ENCODE data around the gene STAG3. TPM values are rescaled to one million over a fixed set of nuclear protein-coding genes. Genes with fewer than 3 reads are reported as not detected.

Gene STAG3
- total RNA-seq, 1 experiment from 2014 or later, result 3.1 TPM

- TF ChIP-seq CTCF (conservative IDR thresholded peaks at IDR 0.05), result peak; percentile 53
- Histone ChIP-seq H2BK15ac (ENCODE audit: low read depth, low read length) (no peak overlapping the region), H3K4ac (ENCODE audit: low read depth, low read length) (no peak overlapping the region), H3K14ac (ENCODE audit: insufficient read depth, low read length) (no peak overlapping the region), H3K23me2 (ENCODE audit: insufficient read length, low read depth, low read length, poor library complexity, severe bottlenecking) (no peaks in the 10 kb centered on the region), H3K23ac (ENCODE audit: insufficient read length, low read depth, low read length) (no peak overlapping the region), H3K9me3 (ENCODE audit: control insufficient read depth, low read depth, low read length) (no peaks in the 10 kb centered on the region), H2BK12ac (ENCODE audit: insufficient read length, low read depth, low read length) (no peak overlapping the region), H2AK5ac (ENCODE audit: insufficient read length, low read length) (no peak overlapping the region), H3K79me2 (ENCODE audit: insufficient read depth, low read length) (no peaks in the 10 kb centered on the region), H3K4me2 (ENCODE audit: insufficient read depth, insufficient read length, low read length) (no peak overlapping the region), H3T11ph (ENCODE audit: low read length) (no peak overlapping the region), H2BK5ac (ENCODE audit: insufficient read length, low read length) (no peak overlapping the region), H2AFZ (ENCODE audit: low read length) (no peak overlapping the region), H4K5ac (ENCODE audit: insufficient read length, low read depth, low read length) (no peak overlapping the region), H3K56ac (ENCODE audit: insufficient read length, low read depth, low read length) (no peak overlapping the region), H3K27me3 (ENCODE audit: insufficient read depth, low read length) (no peaks in the 10 kb centered on the region; the same call in 1 of the 2 replicates), H4K8ac (replicated peaks; ENCODE audit: insufficient read length, low read depth, low read length) (no peak overlapping the region), H4K91ac (ENCODE audit: insufficient read length, low read depth, low read length) (no peak overlapping the region), H3K4me1 (ENCODE audit: insufficient read depth, low read length) (no peaks in the 10 kb centered on the region), H2BK120ac (ENCODE audit: low read depth, low read length, poor library complexity, severe bottlenecking) (no peak overlapping the region), H3K18ac (ENCODE audit: insufficient read length, low read depth, low read length) (no peak overlapping the region), H3K79me1 (ENCODE audit: insufficient read depth, low read depth, low read length, poor library complexity, severe bottlenecking) (no peaks in the 10 kb centered on the region), H3K9ac (ENCODE audit: extremely low read depth, insufficient read length, low read length) (no peak overlapping the region), H3K27ac (ENCODE audit: insufficient read length, low read depth, low read length) (no peak overlapping the region), H4K20me1 (ENCODE audit: control insufficient read depth, insufficient read depth, insufficient read length) (no peaks in the 10 kb centered on the region), H2BK20ac (ENCODE audit: low read depth, low read length, poor library complexity, severe bottlenecking) (no peak overlapping the region)
- WGBS (ENCODE audit: extremely low coverage, insufficient read length, low lambda C conversion rate), result no CpG with 5 or more reads among the region's 4 CpGs
- Mint-ChIP-seq H3K36me3 (ENCODE audit: insufficient read depth in 1 of 3, low read depth in 3 of 3) (no peaks in the 10 kb centered on the region), H3K4me1 (peaks cover 2 to 3% of the 10 kb centered on the region in 2 experiments; a peak in 2 of 4 replicates), H3K27ac (no peak overlapping the region), H3K9me3 (no peaks in the 10 kb centered on the region), H3K27me3 (ENCODE audit: low read depth) (peaks cover 14% of the 10 kb centered on the region), H3K4me3 (no peak overlapping the region)
- no peak for DNase-seq
Measured at GRCh38 chr7:100190048-100190711, 12.5 kb downstream of the STAG3 start.

Data from H9 (cell line).